ENCODE data around the gene ITGBL1.

DNA sequence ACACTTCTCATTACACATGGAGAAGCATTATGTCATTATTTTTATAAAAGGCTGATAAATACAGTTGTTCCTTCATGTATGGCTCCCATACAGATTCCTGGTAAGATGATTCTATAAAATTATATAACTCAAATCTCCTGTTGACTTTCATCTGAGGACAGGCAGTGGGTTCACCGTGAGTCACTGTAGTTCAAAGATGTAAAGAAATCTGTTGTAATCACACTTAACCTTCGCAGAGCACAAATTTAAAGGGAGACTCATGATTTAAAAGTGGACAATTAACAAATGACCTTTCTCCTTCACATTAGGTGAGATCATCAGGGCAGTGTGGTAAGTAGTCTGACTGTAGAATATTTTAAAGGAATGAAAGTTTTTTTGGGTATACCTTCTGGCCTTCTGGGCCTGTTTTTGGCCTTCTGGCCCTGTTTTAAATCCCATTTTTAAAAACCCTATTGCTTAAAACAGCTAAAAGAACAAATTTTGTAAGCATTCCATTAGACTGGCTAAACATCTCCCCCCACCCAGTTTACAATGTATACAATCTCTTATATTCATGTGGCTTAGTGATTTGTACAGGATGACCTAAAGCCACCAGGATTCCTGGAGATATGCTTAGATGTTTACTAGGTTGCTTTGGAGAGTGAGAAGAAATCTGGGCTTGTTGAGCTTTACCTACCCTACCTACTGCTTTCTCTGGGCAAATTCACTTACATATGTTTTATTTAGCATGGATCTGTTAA lies 171.2 kb downstream of the ITGBL1 start:
- TF ChIP-seq EZH2 (optimal IDR thresholded peaks at IDR 0.05; ENCODE audit: low read depth, low read length) = no peak
- TF ChIP-seq, protein P1, sequence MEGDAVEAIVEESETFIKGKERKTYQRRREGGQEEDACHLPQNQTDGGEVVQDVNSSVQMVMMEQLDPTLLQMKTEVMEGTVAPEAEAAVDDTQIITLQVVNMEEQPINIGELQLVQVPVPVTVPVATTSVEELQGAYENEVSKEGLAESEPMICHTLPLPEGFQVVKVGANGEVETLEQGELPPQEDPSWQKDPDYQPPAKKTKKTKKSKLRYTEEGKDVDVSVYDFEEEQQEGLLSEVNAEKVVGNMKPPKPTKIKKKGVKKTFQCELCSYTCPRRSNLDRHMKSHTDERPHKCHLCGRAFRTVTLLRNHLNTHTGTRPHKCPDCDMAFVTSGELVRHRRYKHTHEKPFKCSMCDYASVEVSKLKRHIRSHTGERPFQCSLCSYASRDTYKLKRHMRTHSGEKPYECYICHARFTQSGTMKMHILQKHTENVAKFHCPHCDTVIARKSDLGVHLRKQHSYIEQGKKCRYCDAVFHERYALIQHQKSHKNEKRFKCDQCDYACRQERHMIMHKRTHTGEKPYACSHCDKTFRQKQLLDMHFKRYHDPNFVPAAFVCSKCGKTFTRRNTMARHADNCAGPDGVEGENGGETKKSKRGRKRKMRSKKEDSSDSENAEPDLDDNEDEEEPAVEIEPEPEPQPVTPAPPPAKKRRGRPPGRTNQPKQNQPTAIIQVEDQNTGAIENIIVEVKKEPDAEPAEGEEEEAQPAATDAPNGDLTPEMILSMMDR (IDR thresholded peaks at IDR 0.05; ENCODE audit: low read length) = no peak
- TF ChIP-seq EZH2phosphoT487 (IDR thresholded peaks at IDR 0.05; ENCODE audit: low read length) = no peak

All from MM.1S (cell line).